Measurements from ENCODE around the gene FCRLA.

DNA sequence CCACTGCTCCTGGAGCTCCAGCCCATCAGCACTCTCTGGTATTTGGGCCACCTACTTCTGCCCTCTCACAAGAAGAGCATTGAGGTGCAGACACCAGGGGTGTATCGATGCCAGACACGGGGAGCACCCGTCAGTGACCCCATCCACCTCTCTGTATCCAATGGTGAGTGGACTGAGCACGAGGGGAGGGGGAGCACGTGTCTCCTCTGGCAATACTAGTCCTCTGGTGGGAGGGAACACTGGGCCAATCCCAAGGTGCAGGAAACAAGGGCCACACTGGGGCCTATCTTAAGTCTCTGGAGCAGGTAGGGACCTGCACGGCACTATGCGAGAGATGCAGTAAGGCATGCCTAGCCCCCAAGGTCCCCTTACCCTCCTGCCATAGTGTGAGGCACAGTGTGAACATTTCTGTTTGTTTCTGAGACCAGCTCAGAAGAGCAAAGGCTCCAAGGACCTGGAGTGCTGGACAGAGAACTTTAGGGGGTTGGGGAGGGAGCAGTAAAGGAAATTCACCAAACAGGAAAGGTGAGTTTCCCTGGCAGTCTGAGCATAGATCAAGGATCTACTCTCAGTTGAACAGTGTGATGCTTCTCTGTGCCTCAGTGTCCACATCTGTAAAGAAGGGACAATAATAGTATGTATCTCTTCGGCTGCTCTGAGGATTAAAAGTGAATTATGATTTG is 16.6 kb downstream of the FCRLA start:
- TF ChIP-seq, protein P1, sequence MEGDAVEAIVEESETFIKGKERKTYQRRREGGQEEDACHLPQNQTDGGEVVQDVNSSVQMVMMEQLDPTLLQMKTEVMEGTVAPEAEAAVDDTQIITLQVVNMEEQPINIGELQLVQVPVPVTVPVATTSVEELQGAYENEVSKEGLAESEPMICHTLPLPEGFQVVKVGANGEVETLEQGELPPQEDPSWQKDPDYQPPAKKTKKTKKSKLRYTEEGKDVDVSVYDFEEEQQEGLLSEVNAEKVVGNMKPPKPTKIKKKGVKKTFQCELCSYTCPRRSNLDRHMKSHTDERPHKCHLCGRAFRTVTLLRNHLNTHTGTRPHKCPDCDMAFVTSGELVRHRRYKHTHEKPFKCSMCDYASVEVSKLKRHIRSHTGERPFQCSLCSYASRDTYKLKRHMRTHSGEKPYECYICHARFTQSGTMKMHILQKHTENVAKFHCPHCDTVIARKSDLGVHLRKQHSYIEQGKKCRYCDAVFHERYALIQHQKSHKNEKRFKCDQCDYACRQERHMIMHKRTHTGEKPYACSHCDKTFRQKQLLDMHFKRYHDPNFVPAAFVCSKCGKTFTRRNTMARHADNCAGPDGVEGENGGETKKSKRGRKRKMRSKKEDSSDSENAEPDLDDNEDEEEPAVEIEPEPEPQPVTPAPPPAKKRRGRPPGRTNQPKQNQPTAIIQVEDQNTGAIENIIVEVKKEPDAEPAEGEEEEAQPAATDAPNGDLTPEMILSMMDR (conservative IDR thresholded peaks at IDR 0.05; ENCODE audit: low read length), result no peak
- no peak for TF ChIP-seq EZH2phosphoT487 (IDR thresholded peaks at IDR 0.05; ENCODE audit: borderline replicate concordance)

Measured in Loucy (cell line).